HCT116 (cell line): ENCODE results near the gene DFFA. TPM values are rescaled to one million over a fixed set of nuclear protein-coding genes. Genes with fewer than 3 reads are reported as not detected.
A peak's percentile ranks its signal among the peaks of the same experiment; 100 is the strongest.

ENCODE experiments used
- ATAC-seq: fragments of 200-7000 bp; cut with Tn5 transposase; 2 replicates; pipeline ENCODE4 v1.9.1; 2020; ENCODE audit warnings: mild to moderate bottlenecking, moderate library complexity
- BruUV-seq: library from RNA; stranded (reverse); fragments of 400-500 nt; replicated peaks from 2 replicates; lab custom pipeline; 2021; lab: Mats Ljungman, UMichigan
- CTCF ChIA-PET: fragments of 300-600 bp; sonication (Branson Sonifier 250); formaldehyde crosslinking; loops from one replicate; lab custom pipeline; 2021; ENCODE audit warnings: antibody characterized with exemption; lab: Charles Lee
- POLR2A ChIA-PET: fragments of 300-600, 350-600 bp; sonication (Branson Sonifier 250); formaldehyde crosslinking; loops from one replicate; lab custom pipeline; 2021; ENCODE audit warnings: antibody characterized with exemption; lab: Charles Lee
- RAD21 ChIA-PET, 2 experiments: fragments of 300-600 bp; sonication (Branson Sonifier 250); formaldehyde crosslinking; loops; one replicate each; lab custom pipeline; 2023; ENCODE audit warnings: low total read pairs in 2 of 2; ENCODE audit not compliant: uncharacterized antibody in 2 of 2, unreplicated experiment in 2 of 2, low non-redundant PET in 1 of 2; lab: Charles Lee
- DNase-seq: peaks from one replicate; pipeline ENCODE4 v3.0.0-alpha.2; 2010; ENCODE audit warnings: low read depth, low spot score
- H2AFZ ChIP-seq: fragments of 200-600 bp; shearing (Covaris generic), sonication (generic); 2 replicates; pipeline ENCODE4 v1.6.1; 2017; ENCODE audit warnings: low read depth, mixed run types, mixed read lengths, antibody characterized with exemption, low read length; ENCODE audit not compliant: poor library complexity, severe bottlenecking
- H3K27ac ChIP-seq: 2 replicates; pipeline ENCODE4 v1.5.1; 2012; ENCODE audit warnings: low read depth, low read length
- H3K27me3 ChIP-seq: fragments of 200-600 bp; sonication (generic); 2 replicates; pipeline ENCODE4 v1.6.1; 2016; ENCODE audit warnings: mixed run types, low read length, mixed read lengths; ENCODE audit not compliant: insufficient read depth
- H3K36me3 ChIP-seq, 2 experiments: fragments of 200-500 bp in 1 of 2; fragments of 200-600 bp in 1 of 2; sonication (Bioruptor generic) in 1 of 2; sonication (generic) in 1 of 2; 2 replicates each; pipeline versions ENCODE4 v1.5.1 to v1.6.1; 2014 to 2016; ENCODE audit warnings: low read length in 2 of 2, inconsistent platforms in 1 of 2, mixed read lengths in 1 of 2, mixed run types in 1 of 2; ENCODE audit not compliant: insufficient read depth in 2 of 2, control insufficient read depth in 1 of 2
- H3K4me1 ChIP-seq, 2 experiments: fragments of 200-600 bp in 1 of 2; sonication (generic) in 1 of 2; 2 replicates each; pipeline versions ENCODE4 v1.5.1 to v1.6.1; 2012 to 2017; ENCODE audit warnings: low read length in 2 of 2, inconsistent platforms in 1 of 2, mild to moderate bottlenecking in 1 of 2, mixed read lengths in 1 of 2, mixed run types in 1 of 2, moderate library complexity in 1 of 2; ENCODE audit not compliant: insufficient read depth in 2 of 2, control insufficient read depth in 1 of 2
- H3K4me2 ChIP-seq: fragments of 200-600 bp; sonication (generic); 2 replicates; pipeline ENCODE4 v1.6.1; 2017; ENCODE audit warnings: mixed run types, low read length, mixed read lengths
- H3K4me3 ChIP-seq, 2 experiments: fragments of 200-600 bp in 1 of 2; sonication (generic) in 1 of 2; replicated peaks in 1 of 2; 2 replicates each; pipeline ENCODE4 v1.5.1; 2011 to 2016; ENCODE audit warnings: low read length in 2 of 2, control low read depth in 1 of 2, low read depth in 1 of 2, mild to moderate bottlenecking in 1 of 2, mixed read lengths in 1 of 2, mixed run types in 1 of 2
- H3K79me2 ChIP-seq: fragments of 200-600 bp; sonication (generic); 2 replicates; pipeline ENCODE4 v1.6.1; 2017; ENCODE audit warnings: mild to moderate bottlenecking, mixed run types, low read length, moderate library complexity, mixed read lengths; ENCODE audit not compliant: insufficient read depth
- H3K9ac ChIP-seq: fragments of 200-600 bp; sonication (generic); 2 replicates; pipeline ENCODE4 v1.6.1; 2016; ENCODE audit warnings: low read length, mixed read lengths
- H3K9me2 ChIP-seq: fragments of 200-600 bp; sonication (generic), shearing (Covaris generic); 2 replicates; pipeline ENCODE4 v1.6.1; 2017; ENCODE audit warnings: mixed run types, mild to moderate bottlenecking, moderate library complexity; ENCODE audit not compliant: insufficient read depth
- H3K9me3 ChIP-seq, 2 experiments: fragments of 200-500 bp in 1 of 2; fragments of 200-600 bp in 1 of 2; sonication (Bioruptor generic) in 1 of 2; sonication (generic) in 1 of 2; 2 replicates each; pipeline ENCODE4 v1.6.1; 2014 to 2017; ENCODE audit warnings: low read length in 2 of 2, mixed read lengths in 2 of 2, inconsistent platforms in 1 of 2, low read depth in 1 of 2, mild to moderate bottlenecking in 1 of 2, mixed run types in 1 of 2, moderate library complexity in 1 of 2; ENCODE audit not compliant: control insufficient read depth in 1 of 2, insufficient read depth in 1 of 2
- H4K20me1 ChIP-seq: fragments of 200-600 bp; sonication (generic), shearing (Covaris generic); 2 replicates; pipeline ENCODE4 v1.6.1; 2017; ENCODE audit warnings: mixed run types, mild to moderate bottlenecking, moderate library complexity; ENCODE audit not compliant: insufficient read depth
- CBX3 ChIP-seq: IDR thresholded peaks from 2 replicates; pipeline ENCODE4 v1.6.1; 2012; ENCODE audit warnings: low read depth
- CEBPB ChIP-seq: IDR thresholded peaks from 2 replicates; pipeline ENCODE4 v1.6.1; 2012; ENCODE audit warnings: low read depth
- EGR1 ChIP-seq: IDR thresholded peaks from 2 replicates; pipeline ENCODE4 v1.6.1; 2012; ENCODE audit warnings: low read depth
- ELF1 ChIP-seq: IDR thresholded peaks from 2 replicates; pipeline ENCODE4 v1.6.1; 2012; ENCODE audit warnings: low read depth, borderline replicate concordance
- EZH2 ChIP-seq: fragments of 200-600 bp; sonication (generic); IDR thresholded peaks from 2 replicates; pipeline ENCODE4 v1.6.1; 2017; ENCODE audit warnings: antibody characterized with exemption, mixed run types
- EZH2phosphoT487 ChIP-seq: fragments of 200-600 bp; IDR thresholded peaks from 2 replicates; pipeline ENCODE4 v1.6.1; 2018; ENCODE audit warnings: antibody characterized with exemption, borderline replicate concordance
- JUND ChIP-seq: IDR thresholded peaks from 2 replicates; pipeline ENCODE4 v1.6.1; 2012
- MAX ChIP-seq: IDR thresholded peaks from 2 replicates; pipeline ENCODE4 v1.6.1; 2012
- POLR2A ChIP-seq: IDR thresholded peaks from 2 replicates; pipeline ENCODE4 v1.7.0; 2011; ENCODE audit warnings: borderline replicate concordance; ENCODE audit not compliant: insufficient read depth, insufficient read length; ENCODE audit errors: extremely low read depth
- POLR2AphosphoS5 ChIP-seq: IDR thresholded peaks from 2 replicates; pipeline ENCODE4 v1.6.1; 2011; ENCODE audit warnings: mild to moderate bottlenecking, low read depth, low read length, moderate library complexity
- RAD21 ChIP-seq: IDR thresholded peaks from 2 replicates; pipeline ENCODE4 v1.6.1; 2012; ENCODE audit warnings: low read depth, mild to moderate bottlenecking
- REST ChIP-seq: IDR thresholded peaks from 2 replicates; pipeline ENCODE4 v1.6.1; 2012; ENCODE audit warnings: low read depth
- SIN3A ChIP-seq: IDR thresholded peaks from 2 replicates; pipeline ENCODE4 v1.6.1; 2012; ENCODE audit warnings: low read depth
- SP1 ChIP-seq: IDR thresholded peaks from 2 replicates; pipeline ENCODE4 v1.6.1; 2012; ENCODE audit warnings: low read depth
- SRF ChIP-seq: IDR thresholded peaks from 2 replicates; pipeline ENCODE4 v1.6.1; 2012; ENCODE audit warnings: low read depth
- TCF7L2 ChIP-seq: IDR thresholded peaks from 2 replicates; pipeline ENCODE4 v1.7.0; 2011; ENCODE audit warnings: borderline replicate concordance, inconsistent platforms; ENCODE audit not compliant: insufficient read depth, insufficient read length; ENCODE audit errors: extremely low read depth
- YY1 ChIP-seq: IDR thresholded peaks from 2 replicates; pipeline ENCODE4 v1.6.1; 2011; ENCODE audit warnings: low read length, low read depth, moderate library complexity, mild to moderate bottlenecking; ENCODE audit not compliant: insufficient replicate concordance; ENCODE audit errors: extremely low read depth
- ZFX ChIP-seq: fragments of 450-650 bp; IDR thresholded peaks from 2 replicates; pipeline ENCODE4 v1.6.1; 2017
- ZNF274 ChIP-seq: fragments of 200-500 bp; sonication (Bioruptor generic); IDR thresholded peaks from 2 replicates; pipeline ENCODE4 v1.6.1; 2014; ENCODE audit warnings: mild to moderate bottlenecking, low read depth, low read length, inconsistent platforms
- intact Hi-C: fragments of 100-400 bp; cut with micrococcal nuclease; formaldehyde crosslinking; loops from 2 replicates; pipeline ENCODE4 v1.10.0; 2022
- total RNA-seq: library from RNA; stranded (reverse); gene quantifications from one replicate; pipeline ENCODE4 v1.2.1, GENCODE V29; 2021; ENCODE audit not compliant: unreplicated experiment
- TF ChIP-seq, protein P1 (sequence below): IDR thresholded peaks from 2 replicates; pipeline ENCODE4 v1.6.1; 2011; ENCODE audit warnings: mild to moderate bottlenecking, low read length, moderate library complexity; ENCODE audit not compliant: insufficient replicate concordance; ENCODE audit errors: extremely low read depth
- TF ChIP-seq, protein P2 (sequence below): IDR thresholded peaks from 2 replicates; pipeline ENCODE4 v1.6.1; 2012

DFFA gene
- total RNA-seq, 1 experiment from 2014 or later: 67.7 TPM

GRCh38 chr1:10474613-10475507, 2.5 kb upstream of the DFFA start, which contains the start of gene PEX14:
Gene PEX14 (plus strand): TSS chr1:10474950. CDS start chr1:10474967, 17 bp downstream.
- H3K4me1 ChIP-seq: peaks cover 0 to 36% of the 10 kb centered on the region in 2 experiments; a peak in 3 of 4 replicates
- H2AFZ ChIP-seq: no peak within 1 kb of the TSS
- peak within 1 kb of the TSS; percentile 77 to 85 for H3K4me3 ChIP-seq
- no peaks in the 10 kb centered on the region for H3K9me3 ChIP-seq
- no peaks in the 10 kb centered on the region for H4K20me1 ChIP-seq
- CTCF ChIA-PET: no interaction called here
- intact Hi-C loops: no loop called here
- DNase-seq (peak; percentile 75), ATAC-seq (peak; percentile 85)
- peak within 1 kb of the TSS; percentile 45 for H3K27ac ChIP-seq
- H3K36me3 ChIP-seq: peaks cover 0 to 4% of the 10 kb centered on the region in 2 experiments; a peak in 2 of 4 replicates
- RAD21 ChIA-PET: no interaction called here
- no peaks in the 10 kb centered on the region for H3K9me2 ChIP-seq
- POLR2A ChIA-PET: no interaction called here
- H3K27me3 ChIP-seq: no peaks in the 10 kb centered on the region
- peak within 1 kb of the TSS; percentile 81 for H3K9ac ChIP-seq
- no TSS peak for BruUV-seq
- peak within 1 kb of the TSS; percentile 90 for H3K4me2 ChIP-seq
- peaks cover 69% of the 10 kb centered on the region for H3K79me2 ChIP-seq
- TF ChIP-seq SIN3A: 0 out of 2 replicates have a peak, but pooled peaks have one; percentile 29
- TF ChIP-seq CEBPB: no peak
- peak; percentile 61 for TF ChIP-seq MAX
- TF ChIP-seq ELF1: no peak; the same call in 1 of the 2 replicates
- TF ChIP-seq CBX3: peak; percentile 28; the same call in 1 of the 2 replicates
- peak; percentile 46 for TF ChIP-seq POLR2A
- no peak for TF ChIP-seq ZNF274
- TF ChIP-seq TCF7L2: no peak
- TF ChIP-seq RAD21: no peak
- TF ChIP-seq REST: no peak
- TF ChIP-seq, protein P1, sequence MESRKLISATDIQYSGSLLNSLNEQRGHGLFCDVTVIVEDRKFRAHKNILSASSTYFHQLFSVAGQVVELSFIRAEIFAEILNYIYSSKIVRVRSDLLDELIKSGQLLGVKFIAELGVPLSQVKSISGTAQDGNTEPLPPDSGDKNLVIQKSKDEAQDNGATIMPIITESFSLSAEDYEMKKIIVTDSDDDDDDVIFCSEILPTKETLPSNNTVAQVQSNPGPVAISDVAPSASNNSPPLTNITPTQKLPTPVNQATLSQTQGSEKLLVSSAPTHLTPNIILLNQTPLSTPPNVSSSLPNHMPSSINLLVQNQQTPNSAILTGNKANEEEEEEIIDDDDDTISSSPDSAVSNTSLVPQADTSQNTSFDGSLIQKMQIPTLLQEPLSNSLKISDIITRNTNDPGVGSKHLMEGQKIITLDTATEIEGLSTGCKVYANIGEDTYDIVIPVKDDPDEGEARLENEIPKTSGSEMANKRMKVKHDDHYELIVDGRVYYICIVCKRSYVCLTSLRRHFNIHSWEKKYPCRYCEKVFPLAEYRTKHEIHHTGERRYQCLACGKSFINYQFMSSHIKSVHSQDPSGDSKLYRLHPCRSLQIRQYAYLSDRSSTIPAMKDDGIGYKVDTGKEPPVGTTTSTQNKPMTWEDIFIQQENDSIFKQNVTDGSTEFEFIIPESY: peak; percentile 88
- TF ChIP-seq JUND: no peak
- TF ChIP-seq POLR2AphosphoS5: peak; percentile 91
- TF ChIP-seq EGR1: no peak
- peak; percentile 97 for TF ChIP-seq SRF
- peak; percentile 27; the same call in 1 of the 2 replicates for TF ChIP-seq ZFX
- TF ChIP-seq SP1: peak; percentile 88
- TF ChIP-seq EZH2: no peak
- TF ChIP-seq EZH2phosphoT487: no peak
- TF ChIP-seq, protein P2, sequence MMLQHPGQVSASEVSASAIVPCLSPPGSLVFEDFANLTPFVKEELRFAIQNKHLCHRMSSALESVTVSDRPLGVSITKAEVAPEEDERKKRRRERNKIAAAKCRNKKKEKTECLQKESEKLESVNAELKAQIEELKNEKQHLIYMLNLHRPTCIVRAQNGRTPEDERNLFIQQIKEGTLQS: no peak
- peak; percentile 97 for TF ChIP-seq YY1
